Kidney epithelial cell (primary cell): ENCODE data around the gene GPR135. TPM values are rescaled to one million over a fixed set of nuclear protein-coding genes. Genes with fewer than 3 reads are reported as not detected.

Source experiments
- DNase-seq: peaks from one replicate; pipeline ENCODE4 v3.0.0-alpha.2; 2010; ENCODE audit warnings: low read depth
- H3K27me3 ChIP-seq: 2 replicates; pipeline ENCODE4 v1.6.0; 2011; ENCODE audit warnings: low read length; ENCODE audit not compliant: control insufficient read depth, insufficient read depth
- H3K36me3 ChIP-seq: 2 replicates; pipeline ENCODE4 v1.5.1; 2011; ENCODE audit warnings: low read length; ENCODE audit not compliant: control insufficient read depth, insufficient read depth
- H3K4me3 ChIP-seq: 2 replicates; pipeline ENCODE4 v1.5.1; 2011; ENCODE audit warnings: low read depth, mild to moderate bottlenecking, control low read depth, low read length
- total RNA-seq: library from RNA; depleted of rRNA; stranded (reverse); fragments of >200 nt; gene quantifications from 2 replicates; pipeline ENCODE4 v1.2.3, GENCODE V29; 2015
- TF ChIP-seq, protein P1 (sequence below): IDR thresholded peaks from 2 replicates; pipeline ENCODE4 v1.5.1; 2011; ENCODE audit warnings: mild to moderate bottlenecking, moderate library complexity, low read length, control low read depth, inconsistent platforms; ENCODE audit not compliant: insufficient read depth, poor library complexity, severe bottlenecking

GPR135 gene, protein sequence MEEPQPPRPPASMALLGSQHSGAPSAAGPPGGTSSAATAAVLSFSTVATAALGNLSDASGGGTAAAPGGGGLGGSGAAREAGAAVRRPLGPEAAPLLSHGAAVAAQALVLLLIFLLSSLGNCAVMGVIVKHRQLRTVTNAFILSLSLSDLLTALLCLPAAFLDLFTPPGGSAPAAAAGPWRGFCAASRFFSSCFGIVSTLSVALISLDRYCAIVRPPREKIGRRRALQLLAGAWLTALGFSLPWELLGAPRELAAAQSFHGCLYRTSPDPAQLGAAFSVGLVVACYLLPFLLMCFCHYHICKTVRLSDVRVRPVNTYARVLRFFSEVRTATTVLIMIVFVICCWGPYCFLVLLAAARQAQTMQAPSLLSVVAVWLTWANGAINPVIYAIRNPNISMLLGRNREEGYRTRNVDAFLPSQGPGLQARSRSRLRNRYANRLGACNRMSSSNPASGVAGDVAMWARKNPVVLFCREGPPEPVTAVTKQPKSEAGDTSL
- total RNA-seq: 0.71 and 1.9 TPM in 2 replicates

DNA sequence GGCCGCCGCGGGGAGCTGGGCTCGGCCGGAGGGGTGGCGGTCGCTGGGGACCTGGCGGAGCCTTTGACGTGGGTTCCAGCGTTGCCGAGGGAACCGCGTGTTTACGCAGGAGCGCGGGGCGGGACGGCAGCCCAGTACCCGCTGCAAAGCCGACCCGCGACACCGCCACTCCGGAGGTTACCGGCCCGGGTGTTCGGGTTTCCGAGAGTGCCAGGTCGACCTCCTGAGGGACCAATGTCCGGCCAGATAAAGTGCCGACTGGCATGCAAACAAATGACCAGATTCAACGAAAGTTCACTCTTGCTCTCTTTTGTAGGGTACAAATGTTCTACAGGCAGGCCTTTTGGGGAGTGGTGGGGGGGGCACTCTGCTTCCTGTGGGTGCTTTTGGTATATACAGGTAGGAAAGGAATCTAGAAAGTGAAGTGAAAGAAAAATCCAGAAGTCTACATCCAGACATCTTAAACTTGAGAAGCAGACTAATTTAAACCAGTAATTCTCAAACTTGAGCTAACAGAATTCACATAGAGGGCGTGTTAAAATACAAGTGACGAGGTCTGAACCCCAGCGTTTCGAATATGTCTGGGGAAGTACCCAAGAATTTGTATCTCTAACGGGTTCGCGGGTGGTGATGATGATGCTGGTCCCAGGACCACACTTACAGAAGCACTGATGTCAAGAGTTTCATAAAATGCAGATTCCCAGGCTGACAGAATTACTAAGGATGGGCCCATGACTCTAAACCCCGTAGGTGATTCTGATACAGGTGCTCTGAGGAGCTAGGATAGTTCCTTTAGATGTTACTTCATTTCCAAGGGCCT is at the start of gene GPR135:
Gene GPR135, minus strand, starts transcription at position 65 of the 820 bp plus-strand sequence. CDS start 154 bp downstream, outside the sequence.
- Histone ChIP-seq H3K27me3 (no peaks in the 10 kb centered on the region), H3K36me3 (no peaks in the 10 kb centered on the region), H3K4me3 (peak within 1 kb of the TSS; percentile 41)
- TF ChIP-seq, protein P1, sequence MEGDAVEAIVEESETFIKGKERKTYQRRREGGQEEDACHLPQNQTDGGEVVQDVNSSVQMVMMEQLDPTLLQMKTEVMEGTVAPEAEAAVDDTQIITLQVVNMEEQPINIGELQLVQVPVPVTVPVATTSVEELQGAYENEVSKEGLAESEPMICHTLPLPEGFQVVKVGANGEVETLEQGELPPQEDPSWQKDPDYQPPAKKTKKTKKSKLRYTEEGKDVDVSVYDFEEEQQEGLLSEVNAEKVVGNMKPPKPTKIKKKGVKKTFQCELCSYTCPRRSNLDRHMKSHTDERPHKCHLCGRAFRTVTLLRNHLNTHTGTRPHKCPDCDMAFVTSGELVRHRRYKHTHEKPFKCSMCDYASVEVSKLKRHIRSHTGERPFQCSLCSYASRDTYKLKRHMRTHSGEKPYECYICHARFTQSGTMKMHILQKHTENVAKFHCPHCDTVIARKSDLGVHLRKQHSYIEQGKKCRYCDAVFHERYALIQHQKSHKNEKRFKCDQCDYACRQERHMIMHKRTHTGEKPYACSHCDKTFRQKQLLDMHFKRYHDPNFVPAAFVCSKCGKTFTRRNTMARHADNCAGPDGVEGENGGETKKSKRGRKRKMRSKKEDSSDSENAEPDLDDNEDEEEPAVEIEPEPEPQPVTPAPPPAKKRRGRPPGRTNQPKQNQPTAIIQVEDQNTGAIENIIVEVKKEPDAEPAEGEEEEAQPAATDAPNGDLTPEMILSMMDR: no peak
- DNase-seq: no peak

DNA sequence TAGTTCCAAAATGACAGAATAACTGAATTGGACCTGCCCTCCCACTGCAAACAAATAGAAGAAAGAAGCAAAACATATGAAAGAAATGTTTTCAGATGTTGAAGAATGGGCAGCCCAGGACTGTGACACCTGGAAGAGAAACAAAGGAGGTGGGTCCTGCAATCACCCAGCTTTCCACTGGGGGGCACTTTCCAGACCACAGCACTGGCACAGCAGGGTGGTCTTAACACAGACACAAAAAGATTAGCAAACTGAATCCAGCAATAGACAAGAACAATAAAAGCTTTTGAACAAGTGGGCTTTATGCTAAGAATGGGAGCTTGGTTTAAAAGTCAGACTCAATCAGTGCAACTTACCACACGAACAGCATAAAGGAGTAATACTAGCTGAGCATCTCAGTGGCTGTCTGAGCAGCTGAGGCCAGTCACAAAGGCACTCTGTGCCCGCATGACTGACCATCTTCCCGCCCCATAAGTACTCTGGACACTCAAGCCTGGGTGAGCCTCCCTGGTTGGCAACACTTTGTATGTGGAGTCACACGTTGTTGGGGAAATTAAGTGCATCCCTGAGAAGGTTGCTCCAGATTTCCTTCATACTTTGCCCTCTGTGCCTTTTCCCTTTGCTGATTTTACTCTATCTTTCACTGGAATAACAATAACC is 46.9 kb upstream of the GPR135 start:
- Histone ChIP-seq H3K27me3 (no peaks in the 10 kb centered on the region), H3K36me3 (no peaks in the 10 kb centered on the region), H3K4me3 (no peak overlapping the region)
- TF ChIP-seq, protein P1: peak; percentile 72
- no peak for DNase-seq

GRCh38 chr14:59510966-59511365 is 45.8 kb upstream of the GPR135 start:
- H3K36me3 ChIP-seq: no peaks in the 10 kb centered on the region

GRCh38 chr14:59510001-59510400 is 44.8 kb upstream of the GPR135 start:
- DNase-seq: no peak
- Histone ChIP-seq H3K36me3 (no peaks in the 10 kb centered on the region), H3K4me3 (no peak overlapping the region), H3K27me3 (no peaks in the 10 kb centered on the region)
- TF ChIP-seq, protein P1: no peak

More at GRCh38 chr14:59510966-59511365, 45.8 kb upstream of the GPR135 start:
- Histone ChIP-seq H3K4me3 (no peak overlapping the region), H3K27me3 (no peaks in the 10 kb centered on the region)
- TF ChIP-seq, protein P1: no peak
- no peak for DNase-seq

DNA sequence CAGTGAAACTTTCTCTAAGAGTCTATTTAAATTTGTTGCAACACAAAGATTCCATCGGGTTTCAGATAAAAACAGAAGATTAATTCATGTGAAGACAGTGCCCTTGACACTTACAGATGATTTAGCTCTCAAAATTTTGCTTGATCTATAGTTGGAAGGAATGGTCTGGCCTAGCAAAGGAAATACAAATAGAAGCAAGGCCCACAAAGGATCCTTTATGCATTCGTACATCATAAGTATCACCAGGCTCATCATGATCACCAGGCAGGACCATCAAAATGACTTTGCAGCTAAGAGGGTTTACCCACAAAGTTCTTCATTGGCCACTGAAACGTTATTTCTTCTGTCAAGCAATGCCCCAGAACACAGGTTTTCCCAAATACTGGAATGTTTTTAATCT is 43.9 kb upstream of the GPR135 start:
- TF ChIP-seq, protein P1: no peak
- no peaks in the 10 kb centered on the region for H3K27me3 ChIP-seq
- no peak for DNase-seq
- H3K36me3 ChIP-seq: no peaks in the 10 kb centered on the region
- no peak overlapping the region for H3K4me3 ChIP-seq
